Tibial nerve (tissue), 4 donors: ENCODE results near the gene PNPLA7. TPM values are rescaled to one million over a fixed set of nuclear protein-coding genes. Genes with fewer than 3 reads are reported as not detected.

Experiments
- DNase-seq, 2 donors: peaks; one replicate each; pipeline ENCODE4 v3.0.0-alpha.2; 2019; ENCODE audit warnings: low spot score in 2 of 2
- H3K27ac ChIP-seq, 4 donors: fragments of 200-600 bp; sonication (generic) in 3 of 4; one replicate each; pipeline ENCODE4 v1.5.1; 2017 to 2019; ENCODE audit warnings: mild to moderate bottlenecking in 1 of 4
- H3K27me3 ChIP-seq, 2 donors: fragments of 200-600 bp; sonication (generic) in 1 of 2; one replicate each; pipeline versions ENCODE4 v1.5.1 to v1.6.0; 2017 to 2019
- H3K36me3 ChIP-seq, 3 donors: fragments of 200-600 bp; sonication (generic); one replicate each; pipeline ENCODE4 v1.5.1; 2018 to 2019
- H3K4me1 ChIP-seq, 4 donors: fragments of 200-600 bp; sonication (generic) in 3 of 4; one replicate each; pipeline ENCODE4 v1.5.1; 2017 to 2019
- H3K4me3 ChIP-seq, 4 donors: fragments of 200-600 bp; sonication (generic) in 3 of 4; one replicate each; pipeline ENCODE4 v1.5.1; 2017 to 2019; ENCODE audit warnings: mild to moderate bottlenecking in 1 of 4, moderate library complexity in 1 of 4
- H3K9me3 ChIP-seq, 4 donors: fragments of 200-600 bp; sonication (generic) in 3 of 4; one replicate each; pipeline ENCODE4 v1.5.1; 2017 to 2019
- EP300 ChIP-seq, 2 donors: sonication (generic); formaldehyde crosslinking; IDR thresholded peaks; one replicate each; pipeline ENCODE4 v1.6.1; 2017; ENCODE audit warnings: antibody characterized with exemption in 2 of 2, mild to moderate bottlenecking in 1 of 2
- POLR2A ChIP-seq, 2 donors: fragments of 450-650 bp; IDR thresholded peaks; one replicate each; pipeline ENCODE4 v1.6.1; 2017; ENCODE audit warnings: antibody characterized with exemption in 2 of 2, mild to moderate bottlenecking in 2 of 2, moderate library complexity in 2 of 2
- WGBS, 2 donors: methylation state at CpG; one replicate each; pipeline ENCODE4 v1.1.5; 2018; 5-methylcytosine and 5-hydroxymethylcytosine counted together
- total RNA-seq, 4 donors: library from RNA; depleted of rRNA; stranded (reverse); fragments of >200 nt; gene quantifications; one replicate each; pipeline ENCODE4 v1.1.0, GENCODE V29; 2016
- TF ChIP-seq, protein P1 (sequence below), 5 experiments: fragments of 200-600 bp in 3 of 5; fragments of 450-650 bp in 2 of 5; sonication (generic) in 3 of 5; IDR thresholded peaks; one replicate each; pipeline ENCODE4 v1.5.1; 2016 to 2019; ENCODE audit warnings: antibody characterized with exemption in 5 of 5, mild to moderate bottlenecking in 3 of 5, moderate library complexity in 2 of 5

The PNPLA7 gene
- total RNA-seq, 4 donors from 2014 or later: 12.0 to 25.2 (median 18.7) TPM

DNA sequence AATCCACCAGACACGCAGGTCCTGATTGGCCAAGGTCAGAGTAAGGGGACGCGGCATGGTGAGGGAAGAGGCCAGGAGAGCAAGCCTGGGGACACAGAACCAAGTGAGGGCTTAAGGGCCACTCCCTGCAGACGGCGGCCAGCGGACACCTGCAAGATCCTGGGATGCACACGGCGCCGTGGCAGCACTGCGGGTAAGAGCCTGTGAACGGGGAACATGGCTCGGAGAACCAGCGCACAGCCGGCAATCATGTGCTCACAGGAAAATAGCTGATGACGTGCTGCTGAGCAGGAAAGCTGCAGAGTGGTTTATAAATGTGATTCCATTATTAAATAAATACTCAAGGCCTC is 64.1 kb downstream of the PNPLA7 start:
- Histone ChIP-seq H3K27ac (no peak overlapping the region), H3K4me3 (no peak overlapping the region), H3K27me3 (no peaks in the 10 kb centered on the region), H3K36me3 (peaks cover 0 to 31% (median 0%) of the 10 kb centered on the region in 3 donors), H3K4me1 (peaks cover 0 to 12% (median 4%) of the 10 kb centered on the region in 4 donors), H3K9me3 (no peaks in the 10 kb centered on the region)
- DNase-seq: no peak
- TF ChIP-seq, protein P1, sequence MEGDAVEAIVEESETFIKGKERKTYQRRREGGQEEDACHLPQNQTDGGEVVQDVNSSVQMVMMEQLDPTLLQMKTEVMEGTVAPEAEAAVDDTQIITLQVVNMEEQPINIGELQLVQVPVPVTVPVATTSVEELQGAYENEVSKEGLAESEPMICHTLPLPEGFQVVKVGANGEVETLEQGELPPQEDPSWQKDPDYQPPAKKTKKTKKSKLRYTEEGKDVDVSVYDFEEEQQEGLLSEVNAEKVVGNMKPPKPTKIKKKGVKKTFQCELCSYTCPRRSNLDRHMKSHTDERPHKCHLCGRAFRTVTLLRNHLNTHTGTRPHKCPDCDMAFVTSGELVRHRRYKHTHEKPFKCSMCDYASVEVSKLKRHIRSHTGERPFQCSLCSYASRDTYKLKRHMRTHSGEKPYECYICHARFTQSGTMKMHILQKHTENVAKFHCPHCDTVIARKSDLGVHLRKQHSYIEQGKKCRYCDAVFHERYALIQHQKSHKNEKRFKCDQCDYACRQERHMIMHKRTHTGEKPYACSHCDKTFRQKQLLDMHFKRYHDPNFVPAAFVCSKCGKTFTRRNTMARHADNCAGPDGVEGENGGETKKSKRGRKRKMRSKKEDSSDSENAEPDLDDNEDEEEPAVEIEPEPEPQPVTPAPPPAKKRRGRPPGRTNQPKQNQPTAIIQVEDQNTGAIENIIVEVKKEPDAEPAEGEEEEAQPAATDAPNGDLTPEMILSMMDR (IDR thresholded peaks at IDR 0.05): no peak
- TF ChIP-seq EP300 (IDR thresholded peaks at IDR 0.05) (no peak), POLR2A (IDR thresholded peaks at IDR 0.05) (no peak)
- 93 to 94% methylated on average over 15 of the region's 15 CpGs for WGBS, 2 donors

DNA sequence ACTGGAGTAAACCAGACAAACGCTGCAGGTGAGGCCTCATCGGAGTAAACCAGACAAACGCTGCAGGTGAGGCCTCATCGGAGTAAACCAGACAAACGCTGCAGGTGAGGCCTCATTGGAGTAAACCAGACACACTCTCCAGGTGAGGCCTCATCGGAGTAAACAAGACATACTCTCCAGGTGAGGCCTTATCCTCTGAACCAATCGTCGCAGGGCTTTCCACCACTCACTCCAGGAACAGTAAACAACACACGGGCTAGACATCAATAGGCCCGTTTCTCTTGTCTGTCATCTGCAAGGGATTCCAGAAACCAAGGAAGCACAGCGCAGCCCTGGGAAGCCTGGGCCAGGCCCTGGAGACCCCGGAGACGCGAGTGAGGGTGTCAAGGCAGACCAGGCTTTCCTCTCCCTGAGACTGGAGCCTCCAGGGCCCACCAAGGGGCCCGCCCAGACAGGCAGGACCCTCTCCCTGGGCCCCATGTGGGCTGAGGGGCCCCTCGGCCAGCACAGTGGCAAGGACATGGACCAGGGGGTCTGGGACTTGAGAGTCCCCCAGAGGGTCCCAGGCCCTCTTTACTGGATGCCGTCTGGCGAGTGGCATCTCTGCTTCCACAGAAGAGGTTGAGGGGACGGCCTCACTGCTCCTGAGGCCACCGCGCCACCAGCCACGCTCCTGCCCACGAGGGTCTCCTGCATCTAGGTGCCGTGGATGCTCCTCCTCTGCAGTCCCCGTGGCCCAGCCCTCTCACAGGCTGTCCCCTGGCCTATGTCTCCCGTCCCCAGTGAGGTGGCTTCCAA is 64.7 kb downstream of the PNPLA7 start:
- no peaks in the 10 kb centered on the region for H3K9me3 ChIP-seq
- no peaks in the 10 kb centered on the region for H3K27me3 ChIP-seq
- peaks cover 0 to 12% (median 4%) of the 10 kb centered on the region in 4 donors for H3K4me1 ChIP-seq
- 85 to 91% methylated on average over 23 of the region's 26 CpGs for WGBS, 2 donors
- H3K36me3 ChIP-seq: peaks cover 0 to 31% (median 0%) of the 10 kb centered on the region in 3 donors
- no peak for TF ChIP-seq EP300 (IDR thresholded peaks at IDR 0.05)
- no peak for TF ChIP-seq POLR2A (IDR thresholded peaks at IDR 0.05)
- TF ChIP-seq, protein P1 (IDR thresholded peaks at IDR 0.05): no peak
- no peak for DNase-seq
- no peak overlapping the region for H3K27ac ChIP-seq
- H3K4me3 ChIP-seq: no peak overlapping the region

- no peaks in the 10 kb centered on the region for H3K9me3 ChIP-seq
- no peak overlapping the region for H3K4me3 ChIP-seq
- peaks cover 0 to 31% (median 0%) of the 10 kb centered on the region in 3 donors for H3K36me3 ChIP-seq
- no peak for TF ChIP-seq EP300 (IDR thresholded peaks at IDR 0.05)
- no peak for TF ChIP-seq POLR2A (IDR thresholded peaks at IDR 0.05)
- TF ChIP-seq, protein P1 (IDR thresholded peaks at IDR 0.05): no peak
- DNase-seq: no peak
- peaks cover 0 to 12% (median 4%) of the 10 kb centered on the region in 4 donors for H3K4me1 ChIP-seq
- no peaks in the 10 kb centered on the region for H3K27me3 ChIP-seq
- WGBS, 2 donors: 88 to 91% methylated on average over 20 to 25 of the region's 27 CpGs
- no peak overlapping the region for H3K27ac ChIP-seq
Observed at GRCh38 chr9:137484551-137485315, 65.5 kb downstream of the PNPLA7 start.

DNA sequence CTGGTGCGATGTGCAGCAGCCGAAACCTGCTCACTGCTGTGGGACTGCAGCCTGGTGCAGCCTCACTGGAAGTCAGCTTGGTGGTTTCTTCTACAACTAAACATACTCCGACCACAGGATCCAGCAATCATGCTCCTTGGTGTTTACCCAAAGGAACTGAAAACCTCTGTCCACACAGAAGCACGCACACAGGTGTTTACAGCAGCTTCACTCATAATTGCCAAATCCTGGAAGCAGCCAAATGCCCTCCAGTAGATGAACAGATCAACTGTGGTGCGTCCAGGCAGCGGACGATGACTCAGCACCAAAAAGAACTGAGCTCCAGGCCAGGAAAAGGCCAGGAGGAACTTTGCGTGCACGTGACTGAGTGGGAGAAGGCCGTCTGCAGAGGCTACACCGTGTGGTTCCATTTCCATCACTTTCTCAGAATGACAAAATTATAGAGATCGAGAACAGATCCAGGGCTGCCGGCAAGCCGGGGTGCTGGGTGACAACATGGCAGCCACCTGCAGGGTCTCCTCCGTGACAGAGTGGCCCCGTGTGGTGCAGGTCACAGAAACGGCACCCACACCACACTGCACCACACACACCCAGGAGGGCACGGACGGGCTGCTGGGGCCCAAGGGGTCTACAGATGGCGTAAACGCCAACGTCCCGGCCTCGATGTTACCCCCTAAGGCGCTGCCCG is 68.0 kb downstream of the PNPLA7 start:
- no peaks in the 10 kb centered on the region for H3K27me3 ChIP-seq
- no peak overlapping the region for H3K27ac ChIP-seq
- H3K4me1 ChIP-seq: peaks cover 0 to 12% (median 4%) of the 10 kb centered on the region in 4 donors

More for the DNA sequence above, 68.0 kb downstream of the PNPLA7 start:
- peaks cover 0 to 34% (median 0%) of the 10 kb centered on the region in 3 donors for H3K36me3 ChIP-seq
- no peak overlapping the region for H3K4me3 ChIP-seq
- H3K9me3 ChIP-seq: no peaks in the 10 kb centered on the region
- peak in 1 of 2 donors; percentile 67 for DNase-seq
- 67 to 70% methylated on average over 24 to 26 of the region's 26 CpGs for WGBS, 2 donors
- TF ChIP-seq POLR2A (IDR thresholded peaks at IDR 0.05) (no peak), EP300 (IDR thresholded peaks at IDR 0.05) (peak in 1 of 2 donors; percentile 62)
